HL-60 (cell line): ENCODE results near the gene MGP.

Experiments
- DNase-seq, 2 experiments: peaks; one replicate each; pipeline ENCODE4 v3.0.0-alpha.2; 2010 to 2020; ENCODE audit warnings: low read depth in 1 of 2, low spot score in 1 of 2
- H3K27ac ChIP-seq: fragments of 250-450 bp; sonication (Bioruptor Pico); replicated peaks from 2 replicates; pipeline ENCODE4 v1.5.1; 2020; ENCODE audit warnings: mild to moderate bottlenecking, moderate library complexity
- H3K27me3 ChIP-seq: fragments of 250-450 bp; sonication (Bioruptor Pico); 2 replicates; pipeline ENCODE4 v1.5.1; 2021; ENCODE audit warnings: mild to moderate bottlenecking, moderate library complexity; ENCODE audit not compliant: insufficient read depth, poor library complexity, severe bottlenecking
- H3K4me3 ChIP-seq: replicated peaks from 2 replicates; pipeline ENCODE4 v1.5.1; 2011; ENCODE audit warnings: mild to moderate bottlenecking, control low read depth, low read length; ENCODE audit not compliant: insufficient read depth
- GABPA ChIP-seq: IDR thresholded peaks from 2 replicates; pipeline ENCODE4 v1.6.1; 2012; ENCODE audit warnings: low read depth
- POLR2AphosphoS5 ChIP-seq: IDR thresholded peaks from 2 replicates; pipeline ENCODE4 v1.6.1; 2012; ENCODE audit warnings: low read depth
- REST ChIP-seq: IDR thresholded peaks from 2 replicates; pipeline ENCODE4 v1.6.1; 2012; ENCODE audit warnings: low read depth; ENCODE audit not compliant: insufficient replicate concordance
- SPI1 ChIP-seq: IDR thresholded peaks from 2 replicates; pipeline ENCODE4 v1.6.1; 2012; ENCODE audit warnings: low read depth, mild to moderate bottlenecking, borderline replicate concordance
- TF ChIP-seq, protein P1 (sequence below): IDR thresholded peaks from one replicate; pipeline ENCODE4 v1.5.1; 2011; ENCODE audit warnings: low read length, control low read depth, inconsistent platforms; ENCODE audit not compliant: insufficient read depth

The MGP gene

DNA sequence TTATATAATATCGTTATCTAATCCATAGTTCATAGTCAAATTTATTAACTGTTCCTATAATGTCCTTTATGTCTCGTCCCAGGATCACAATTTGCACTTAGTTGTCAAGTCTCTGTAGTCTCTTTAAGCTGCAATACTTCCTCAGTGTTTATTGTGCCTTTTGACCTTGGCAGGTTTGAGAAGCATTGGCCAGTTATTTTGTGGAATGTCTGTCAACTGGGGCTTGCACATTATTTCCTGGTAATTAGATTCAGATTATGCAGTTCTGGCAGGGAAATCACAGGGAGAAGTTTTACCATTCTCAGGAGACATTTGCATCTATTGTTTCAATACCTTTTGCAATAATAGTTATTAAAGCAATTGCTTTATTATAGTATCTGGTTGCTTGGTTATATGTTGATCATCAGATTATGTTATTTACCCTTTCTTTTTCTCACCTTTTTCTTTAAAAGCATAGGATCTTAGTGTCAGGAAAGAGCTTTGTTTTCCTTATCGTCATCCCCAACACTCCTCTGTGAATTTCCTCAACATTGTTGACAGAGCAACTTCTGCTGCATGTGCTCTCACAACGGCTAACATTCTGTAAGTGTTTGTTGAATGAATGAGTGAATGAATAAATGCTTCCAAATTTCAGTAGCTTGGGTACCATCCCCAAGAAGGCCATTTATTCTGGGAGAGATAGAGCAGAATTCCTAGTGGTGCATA is 38.6 kb downstream of the MGP start:
- H3K27ac ChIP-seq, result no peak overlapping the region
- no peaks in the 10 kb centered on the region for H3K27me3 ChIP-seq
- TF ChIP-seq REST (no peak), GABPA (no peak), SPI1 (no peak), POLR2AphosphoS5 (no peak)
- TF ChIP-seq, protein P1, sequence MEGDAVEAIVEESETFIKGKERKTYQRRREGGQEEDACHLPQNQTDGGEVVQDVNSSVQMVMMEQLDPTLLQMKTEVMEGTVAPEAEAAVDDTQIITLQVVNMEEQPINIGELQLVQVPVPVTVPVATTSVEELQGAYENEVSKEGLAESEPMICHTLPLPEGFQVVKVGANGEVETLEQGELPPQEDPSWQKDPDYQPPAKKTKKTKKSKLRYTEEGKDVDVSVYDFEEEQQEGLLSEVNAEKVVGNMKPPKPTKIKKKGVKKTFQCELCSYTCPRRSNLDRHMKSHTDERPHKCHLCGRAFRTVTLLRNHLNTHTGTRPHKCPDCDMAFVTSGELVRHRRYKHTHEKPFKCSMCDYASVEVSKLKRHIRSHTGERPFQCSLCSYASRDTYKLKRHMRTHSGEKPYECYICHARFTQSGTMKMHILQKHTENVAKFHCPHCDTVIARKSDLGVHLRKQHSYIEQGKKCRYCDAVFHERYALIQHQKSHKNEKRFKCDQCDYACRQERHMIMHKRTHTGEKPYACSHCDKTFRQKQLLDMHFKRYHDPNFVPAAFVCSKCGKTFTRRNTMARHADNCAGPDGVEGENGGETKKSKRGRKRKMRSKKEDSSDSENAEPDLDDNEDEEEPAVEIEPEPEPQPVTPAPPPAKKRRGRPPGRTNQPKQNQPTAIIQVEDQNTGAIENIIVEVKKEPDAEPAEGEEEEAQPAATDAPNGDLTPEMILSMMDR, result no peak
- no peak overlapping the region for H3K4me3 ChIP-seq
- DNase-seq, result no peak

GRCh38 chr12:14846042-14846587 is 39.5 kb downstream of the MGP start:
- TF ChIP-seq, protein P1, result no peak
- no peak; the same call in 1 of the 2 replicates for TF ChIP-seq SPI1
- TF ChIP-seq GABPA, result no peak
- no peak for TF ChIP-seq POLR2AphosphoS5
- no peak for TF ChIP-seq REST
- Histone ChIP-seq H3K4me3 (no peak overlapping the region), H3K27me3 (no peaks in the 10 kb centered on the region), H3K27ac (no peak overlapping the region; the same call in 1 of the 2 replicates)
- DNase-seq, result peak; percentile 18 to 46

DNA sequence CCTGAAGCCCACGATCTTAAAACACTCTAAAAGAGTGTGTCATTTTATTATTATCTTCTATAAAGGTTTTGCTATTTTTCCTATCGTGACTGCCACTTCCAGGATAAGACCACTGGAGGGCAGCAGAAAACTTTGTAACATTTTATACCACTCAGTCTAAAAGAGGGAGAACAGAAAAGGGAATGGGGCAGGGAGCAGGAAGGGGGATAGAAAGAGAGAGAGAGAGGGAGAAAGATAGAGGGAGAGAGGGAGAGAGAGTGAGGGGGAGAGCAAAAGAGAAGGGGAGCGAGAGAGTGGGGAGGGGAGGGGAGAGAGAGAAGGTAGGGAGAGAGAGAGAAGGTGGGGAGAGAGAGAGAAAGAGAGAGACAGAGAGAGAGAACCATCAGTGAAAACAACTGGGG is 40.3 kb downstream of the MGP start:
- Histone ChIP-seq H3K27me3 (no peaks in the 10 kb centered on the region), H3K4me3 (no peak overlapping the region), H3K27ac (no peak overlapping the region)
- no peak for TF ChIP-seq SPI1
- TF ChIP-seq, protein P1, result peak; percentile 53
- DNase-seq, result peak; percentile 5 to 52

GRCh38 chr12:14844401-14844800 is 41.3 kb downstream of the MGP start:
- no peak for DNase-seq
- Histone ChIP-seq H3K27me3 (no peaks in the 10 kb centered on the region), H3K4me3 (no peak overlapping the region), H3K27ac (no peak overlapping the region)
- TF ChIP-seq SPI1 (no peak), GABPA (no peak), REST (no peak), POLR2AphosphoS5 (no peak)
- TF ChIP-seq, protein P1, result no peak
